GM19238 (cell line): ENCODE results near the gene SLC25A33.
A peak's percentile ranks its signal among the peaks of the same experiment; 100 is the strongest.

ENCODE experiments used
- DNase-seq: peaks from one replicate; pipeline ENCODE4 v3.0.0; 2011; ENCODE audit warnings: low spot score; ENCODE audit not compliant: insufficient read length

The SLC25A33 gene

GRCh38 chr1:9600861-9601834, 61.9 kb downstream of the SLC25A33 start:
- no peak for DNase-seq

GRCh38 chr1:9601942-9602793, 62.9 kb downstream of the SLC25A33 start:
- no peak for DNase-seq

GRCh38 chr1:9602794-9603167, 63.5 kb downstream of the SLC25A33 start:
- DNase-seq, result no peak

- no peak for DNase-seq
Measured at GRCh38 chr1:9603307-9603706, 64.0 kb downstream of the SLC25A33 start.

- no peak for DNase-seq
Measured at GRCh38 chr1:9603766-9604753, 64.8 kb downstream of the SLC25A33 start.

- DNase-seq, result no peak
Measured at GRCh38 chr1:9604836-9605235, 65.6 kb downstream of the SLC25A33 start.

GRCh38 chr1:9605946-9606455, 66.7 kb downstream of the SLC25A33 start:
- no peak for DNase-seq

GRCh38 chr1:9606458-9606857, 67.2 kb downstream of the SLC25A33 start:
- no peak for DNase-seq

GRCh38 chr1:9606948-9607347, 67.7 kb downstream of the SLC25A33 start:
- DNase-seq, result no peak

- DNase-seq, result no peak
Measured at GRCh38 chr1:9607352-9607751, 68.1 kb downstream of the SLC25A33 start.

- DNase-seq, result no peak
Measured at GRCh38 chr1:9609998-9610397, 70.7 kb downstream of the SLC25A33 start.

- no peak for DNase-seq
Measured at GRCh38 chr1:9610548-9610947, 71.3 kb downstream of the SLC25A33 start.

- DNase-seq, result no peak
Measured at GRCh38 chr1:9611716-9612115, 72.5 kb downstream of the SLC25A33 start.

GRCh38 chr1:9612162-9612845, 73.0 kb downstream of the SLC25A33 start:
- DNase-seq, result no peak

- DNase-seq, result no peak
Measured at GRCh38 chr1:9612871-9613624, 73.8 kb downstream of the SLC25A33 start.

- DNase-seq, result no peak
Measured at GRCh38 chr1:9613625-9614299, 74.5 kb downstream of the SLC25A33 start.

GRCh38 chr1:9615316-9616063, 76.2 kb downstream of the SLC25A33 start:
- DNase-seq, result peak; percentile 69
